ENCODE measurements around the gene RPTOR.

Gene RPTOR

DNA sequence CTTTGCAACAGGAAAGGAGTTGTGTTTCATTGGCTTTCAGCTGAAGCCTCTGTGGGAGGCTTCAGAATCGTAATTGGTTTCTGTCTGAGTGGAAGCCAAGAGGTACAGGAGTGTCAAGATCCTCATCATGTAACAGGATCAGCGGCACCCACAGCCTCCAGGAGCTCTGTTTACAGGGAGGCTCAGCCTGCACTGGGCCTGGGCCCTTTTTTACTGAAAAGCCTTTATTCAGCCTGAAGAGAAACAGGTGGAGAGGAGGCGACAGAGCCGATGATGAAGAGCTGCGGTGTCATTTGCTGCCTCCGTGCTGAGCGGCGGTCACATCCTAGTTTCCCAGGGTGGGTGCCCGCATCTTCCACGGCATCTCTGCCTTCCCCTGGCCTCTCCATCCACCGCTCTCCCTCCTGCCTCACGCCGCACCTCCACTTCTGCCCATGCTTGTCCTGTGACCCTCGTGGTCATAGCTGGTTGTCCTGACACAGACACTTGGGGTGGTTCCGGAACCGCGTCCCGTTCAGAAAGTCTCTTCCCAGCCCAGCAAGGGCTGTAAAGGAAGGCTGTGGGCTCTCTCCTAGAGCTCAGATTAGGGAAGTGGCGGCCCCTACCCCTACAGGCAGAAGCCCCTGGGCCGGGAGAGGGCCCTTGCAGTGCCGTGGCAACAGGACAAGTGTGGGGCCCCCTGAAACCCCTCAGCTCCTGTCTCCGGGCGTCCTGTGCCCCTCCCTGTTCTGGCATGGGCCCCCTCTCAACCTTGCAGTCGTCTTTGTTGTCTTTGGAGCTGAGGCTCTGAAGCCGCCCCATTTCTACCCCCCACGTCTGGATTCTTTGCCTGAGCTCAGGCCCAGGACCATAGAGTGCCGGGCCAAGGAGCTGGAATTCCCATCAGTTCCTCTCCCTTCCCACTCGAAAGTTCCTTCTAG is 393.1 kb downstream of the RPTOR start:
- TF ChIP-seq, protein P1, sequence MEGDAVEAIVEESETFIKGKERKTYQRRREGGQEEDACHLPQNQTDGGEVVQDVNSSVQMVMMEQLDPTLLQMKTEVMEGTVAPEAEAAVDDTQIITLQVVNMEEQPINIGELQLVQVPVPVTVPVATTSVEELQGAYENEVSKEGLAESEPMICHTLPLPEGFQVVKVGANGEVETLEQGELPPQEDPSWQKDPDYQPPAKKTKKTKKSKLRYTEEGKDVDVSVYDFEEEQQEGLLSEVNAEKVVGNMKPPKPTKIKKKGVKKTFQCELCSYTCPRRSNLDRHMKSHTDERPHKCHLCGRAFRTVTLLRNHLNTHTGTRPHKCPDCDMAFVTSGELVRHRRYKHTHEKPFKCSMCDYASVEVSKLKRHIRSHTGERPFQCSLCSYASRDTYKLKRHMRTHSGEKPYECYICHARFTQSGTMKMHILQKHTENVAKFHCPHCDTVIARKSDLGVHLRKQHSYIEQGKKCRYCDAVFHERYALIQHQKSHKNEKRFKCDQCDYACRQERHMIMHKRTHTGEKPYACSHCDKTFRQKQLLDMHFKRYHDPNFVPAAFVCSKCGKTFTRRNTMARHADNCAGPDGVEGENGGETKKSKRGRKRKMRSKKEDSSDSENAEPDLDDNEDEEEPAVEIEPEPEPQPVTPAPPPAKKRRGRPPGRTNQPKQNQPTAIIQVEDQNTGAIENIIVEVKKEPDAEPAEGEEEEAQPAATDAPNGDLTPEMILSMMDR (IDR thresholded peaks at IDR 0.05; ENCODE audit: insufficient read depth, low read depth, low read length, missing control alignments): no peak
- no peak for DNase-seq (ENCODE audit: low read depth)
- no peak overlapping the region for H3K4me3 ChIP-seq (ENCODE audit: low read depth, low read length)

DNA sequence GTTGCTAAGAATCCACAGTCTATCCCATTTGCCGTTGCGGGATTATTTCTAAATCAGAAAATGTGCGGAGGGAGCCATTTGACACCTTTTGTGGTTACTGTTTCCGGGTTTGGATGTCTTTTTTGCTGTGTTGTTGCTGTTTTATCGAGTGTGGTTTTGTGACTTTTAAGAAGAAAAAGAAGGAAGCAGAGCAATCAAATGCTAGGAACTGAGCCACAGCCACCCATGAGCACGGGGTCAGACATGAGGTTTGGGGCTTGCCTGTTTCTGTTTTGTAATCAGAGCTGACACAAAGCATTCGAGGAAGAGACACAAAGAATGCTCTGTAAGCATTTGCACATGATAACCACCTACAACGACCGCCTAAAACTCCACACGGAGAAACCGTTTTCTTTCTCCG is 393.9 kb downstream of the RPTOR start:
- no peak for DNase-seq (ENCODE audit: low read depth)
- TF ChIP-seq, protein P1 (IDR thresholded peaks at IDR 0.05; ENCODE audit: insufficient read depth, low read depth, low read length, missing control alignments): no peak
- H3K4me3 ChIP-seq (ENCODE audit: low read depth, low read length): no peak overlapping the region

DNA sequence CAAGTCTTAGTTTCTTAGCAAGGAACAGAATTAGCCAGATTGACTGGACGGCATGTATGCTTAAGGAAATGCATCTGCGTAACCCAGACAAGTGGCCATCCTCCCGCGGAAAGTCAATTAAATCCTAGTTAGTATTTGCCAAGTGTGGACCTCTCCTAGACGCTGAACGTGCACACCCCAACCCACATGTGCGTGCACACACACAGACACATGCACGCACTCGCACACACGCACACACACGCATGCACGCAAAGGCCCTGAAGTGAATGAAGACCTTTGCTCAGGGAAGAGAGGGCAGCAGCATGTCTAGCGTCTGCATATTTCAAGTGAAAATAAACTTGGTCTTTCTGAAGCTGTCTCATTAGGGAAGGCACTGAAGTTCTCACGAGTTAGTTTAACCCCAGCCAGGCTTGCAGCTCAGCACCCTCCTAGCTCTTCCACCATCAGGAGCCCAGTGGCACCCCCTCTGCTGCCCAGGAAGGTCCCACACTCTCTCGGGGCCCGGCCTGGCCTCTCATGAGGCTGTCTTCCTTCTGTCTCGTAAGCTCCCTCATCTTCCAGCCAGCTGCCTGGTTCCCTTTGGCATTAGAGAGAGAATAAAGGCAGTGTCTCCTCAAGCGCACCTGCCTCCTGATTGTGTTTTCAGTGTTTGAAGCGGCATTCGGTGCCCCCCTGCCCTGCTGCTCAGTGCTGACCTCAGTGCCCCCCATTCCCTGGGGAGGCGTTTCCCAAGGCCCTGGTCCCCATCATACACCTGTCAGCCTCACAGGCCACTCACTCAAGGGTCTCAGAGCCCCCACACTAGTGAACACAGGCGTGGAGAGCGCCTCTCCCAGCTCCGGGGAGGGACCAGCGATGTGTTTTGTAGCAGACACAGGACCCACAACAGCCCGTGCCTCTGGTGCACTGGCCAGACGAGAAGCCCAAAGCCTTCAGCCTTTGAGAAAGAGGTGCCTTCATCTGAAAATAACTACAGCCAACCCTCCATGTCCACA is 394.8 kb downstream of the RPTOR start:
- no peak overlapping the region for H3K4me3 ChIP-seq (ENCODE audit: low read depth, low read length)
- no peak for DNase-seq (ENCODE audit: low read depth)
- TF ChIP-seq, protein P1 (IDR thresholded peaks at IDR 0.05; ENCODE audit: insufficient read depth, low read depth, low read length, missing control alignments): no peak

DNA sequence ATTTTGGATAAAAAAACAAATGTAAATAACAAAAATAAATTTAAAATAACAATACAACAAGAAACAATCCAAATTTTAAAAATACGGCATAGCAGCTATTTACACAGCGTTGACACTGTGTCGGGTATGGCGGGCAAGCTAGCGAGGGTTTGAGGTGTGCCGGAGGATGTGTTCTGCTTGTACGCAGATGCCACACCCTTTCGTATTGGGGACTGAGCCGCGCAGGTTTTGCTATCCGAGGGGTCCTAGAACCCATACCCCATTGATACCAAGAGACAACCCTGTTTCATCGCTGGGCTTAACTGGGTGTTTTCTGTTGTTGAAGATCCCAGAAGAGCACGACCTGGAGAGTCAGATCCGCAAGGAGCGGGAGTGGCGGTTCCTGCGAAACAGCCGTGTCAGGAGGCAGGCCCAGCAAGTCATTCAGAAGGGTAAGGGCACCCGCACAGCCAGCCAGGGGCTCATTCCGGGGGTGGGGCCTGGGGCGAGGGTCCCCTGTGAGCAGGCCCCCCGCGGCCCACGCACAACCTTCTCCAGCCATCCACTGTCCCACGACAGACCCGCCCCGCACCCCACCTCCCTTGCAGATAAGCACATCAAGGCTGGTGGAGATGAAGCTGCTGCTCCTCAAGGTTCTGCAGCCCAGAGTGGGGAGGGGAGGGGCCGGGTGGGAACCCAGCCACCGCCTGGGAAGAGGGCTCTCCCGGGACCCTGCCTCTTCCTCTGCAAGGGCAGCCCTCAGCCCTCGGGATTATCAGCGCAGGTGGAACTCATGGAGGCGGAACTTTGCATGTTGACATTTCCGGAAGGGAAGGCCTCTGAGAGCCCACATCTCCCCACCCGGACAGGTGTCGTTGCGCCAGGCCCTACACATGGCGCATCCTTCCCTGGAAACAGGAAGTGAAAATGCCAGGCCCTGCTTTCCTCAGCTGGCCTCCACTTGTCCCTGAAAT is 395.8 kb downstream of the RPTOR start:
- DNase-seq (ENCODE audit: low read depth): no peak
- H3K4me3 ChIP-seq (ENCODE audit: low read depth, low read length): no peak overlapping the region
- TF ChIP-seq, protein P1 (IDR thresholded peaks at IDR 0.05; ENCODE audit: insufficient read depth, low read depth, low read length, missing control alignments): no peak

DNA sequence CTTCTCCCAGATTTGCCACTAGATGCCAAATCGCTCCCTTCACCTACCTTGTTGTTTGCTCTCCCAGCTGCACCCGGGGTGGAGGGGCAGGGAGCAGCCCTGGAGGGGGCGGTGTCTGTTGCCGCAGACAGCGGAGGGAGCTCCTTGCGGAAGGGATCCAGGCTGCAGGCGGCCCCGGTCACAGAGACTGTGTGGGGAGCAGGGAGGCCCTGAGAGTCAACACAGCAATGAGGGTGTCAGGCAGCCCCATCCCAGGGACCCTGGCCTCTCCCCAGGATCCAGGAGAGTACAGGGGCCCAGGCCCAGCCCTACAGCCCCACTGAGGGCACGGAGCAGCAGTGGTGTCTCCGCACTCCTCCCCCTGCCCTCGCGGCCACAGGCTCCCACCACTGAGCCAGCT is 396.5 kb downstream of the RPTOR start:
- TF ChIP-seq, protein P1 (IDR thresholded peaks at IDR 0.05; ENCODE audit: insufficient read depth, low read depth, low read length, missing control alignments): no peak
- H3K4me3 ChIP-seq (ENCODE audit: low read depth, low read length): no peak overlapping the region
- DNase-seq (ENCODE audit: low read depth): no peak
